Liver (tissue), 9 donors: ENCODE data around the gene KIAA1755. TPM values are rescaled to one million over a fixed set of nuclear protein-coding genes. Genes with fewer than 3 reads are reported as not detected.
"Not testable (repeated sequence)": the region's sequence is repeated elsewhere in the genome, so short reads cannot be mapped to it uniquely, and the experiment has no call there.

Source experiments
- DNase-seq: peaks from one replicate; pipeline ENCODE4 v3.0.0-alpha.2; 2017; ENCODE audit warnings: low spot score
- H3K27ac ChIP-seq, 2 donors: one replicate each; pipeline ENCODE4 v1.7.0; 2013; ENCODE audit warnings: inconsistent platforms in 2 of 2, low read length in 2 of 2, control low read depth in 1 of 2, low read depth in 1 of 2, mild to moderate bottlenecking in 1 of 2
- H3K27me3 ChIP-seq, 4 donors: one replicate each; pipeline versions ENCODE4 v1.6.1 to v1.7.0; 2013; ENCODE audit warnings: low read length in 3 of 4, inconsistent platforms in 1 of 4, mild to moderate bottlenecking in 1 of 4, moderate library complexity in 1 of 4; ENCODE audit not compliant: control insufficient read depth in 4 of 4, insufficient read depth in 4 of 4
- H3K36me3 ChIP-seq, 4 donors: one replicate each; pipeline versions ENCODE4 v1.6.1 to v1.7.0; 2013; ENCODE audit warnings: low read length in 3 of 4, mild to moderate bottlenecking in 3 of 4, low read depth in 1 of 4, moderate library complexity in 1 of 4; ENCODE audit not compliant: control insufficient read depth in 4 of 4, insufficient read depth in 3 of 4
- H3K4me1 ChIP-seq, 4 donors: one replicate each; pipeline versions ENCODE4 v1.6.1 to v1.7.0; 2013; ENCODE audit warnings: low read length in 3 of 4, mild to moderate bottlenecking in 3 of 4, moderate library complexity in 1 of 4; ENCODE audit not compliant: control insufficient read depth in 4 of 4, insufficient read depth in 4 of 4
- H3K4me3 ChIP-seq, 3 donors: one replicate each; pipeline versions ENCODE4 v1.6.1 to v1.7.0; 2013; ENCODE audit warnings: low read length in 3 of 3, control low read depth in 1 of 3, low read depth in 1 of 3, mild to moderate bottlenecking in 1 of 3
- H3K9ac ChIP-seq, 2 donors: one replicate each; pipeline ENCODE4 v1.7.0; 2013; ENCODE audit warnings: low read length in 2 of 2, mild to moderate bottlenecking in 2 of 2, moderate library complexity in 2 of 2, control low read depth in 1 of 2, low read depth in 1 of 2
- H3K9me3 ChIP-seq, 4 donors: one replicate each; pipeline versions ENCODE4 v1.6.1 to v1.7.0; 2013; ENCODE audit warnings: low read length in 3 of 4; ENCODE audit not compliant: control insufficient read depth in 4 of 4
- FOXA1 ChIP-seq: IDR thresholded peaks from 2 replicates; pipeline ENCODE4 v1.6.1; 2016; ENCODE audit warnings: antibody characterized with exemption
- FOXA2 ChIP-seq: IDR thresholded peaks from 2 replicates; pipeline ENCODE4 v1.6.1; 2016; ENCODE audit warnings: antibody characterized with exemption
- HNF4A ChIP-seq, 2 donors: conservative IDR thresholded peaks; 2 replicates each; pipeline ENCODE4 v1.6.1; 2016; ENCODE audit warnings: antibody characterized with exemption in 2 of 2, mild to moderate bottlenecking in 2 of 2
- HNF4G ChIP-seq: IDR thresholded peaks from 2 replicates; pipeline ENCODE4 v1.6.1; 2016; ENCODE audit warnings: antibody characterized with exemption
- NR2F2 ChIP-seq: IDR thresholded peaks from 2 replicates; pipeline ENCODE4 v1.6.1; 2016; ENCODE audit warnings: antibody characterized with exemption
- RAD21 ChIP-seq, 2 donors: IDR thresholded peaks; 2 replicates each; pipeline ENCODE4 v1.6.1; 2016; ENCODE audit warnings: antibody characterized with exemption in 2 of 2, mild to moderate bottlenecking in 2 of 2
- RXRA ChIP-seq, 2 donors: IDR thresholded peaks; 2 replicates each; pipeline ENCODE4 v1.6.1; 2017 to 2018; ENCODE audit warnings: antibody characterized with exemption in 2 of 2, mild to moderate bottlenecking in 1 of 2
- SP1 ChIP-seq: IDR thresholded peaks from 2 replicates; pipeline ENCODE4 v1.6.1; 2018; ENCODE audit warnings: antibody characterized with exemption, mild to moderate bottlenecking
- TAF1 ChIP-seq: conservative IDR thresholded peaks from 2 replicates; pipeline ENCODE4 v1.6.1; 2016; ENCODE audit warnings: antibody characterized with exemption, mild to moderate bottlenecking
- WGBS: extraction: QIAGEN DNeasy Blood & Tissue Kit; methylation state at CpG from one replicate; pipeline ENCODE4 v1.1.7; 2013; 5-methylcytosine and 5-hydroxymethylcytosine counted together
- polyA plus RNA-seq, 2 donors: library from polyadenylated mRNA; stranded (reverse) in 1 of 2; unstranded in 1 of 2; fragments of 200-250 nt in 1 of 2; fragments of >200 nt in 1 of 2; fragmentation: Nextera tagmentation in 1 of 2; extraction: Ambion mirVana in 1 of 2; gene quantifications; one replicate each; pipeline versions ENCODE4 v1.2.1 to v1.2.3, GENCODE V29; 2013 to 2015
- total RNA-seq, 2 donors: library from RNA; depleted of rRNA; stranded (reverse); fragments of >200 nt; gene quantifications; one replicate each; pipeline ENCODE4 v1.2.3, GENCODE V29; 2014
- TF ChIP-seq, protein P1 (sequence below): IDR thresholded peaks from 2 replicates; pipeline ENCODE4 v1.6.1; 2016; ENCODE audit warnings: antibody characterized with exemption, mild to moderate bottlenecking
- TF ChIP-seq, protein P2 (sequence below): fragments of 150-350 bp; IDR thresholded peaks from 2 replicates; pipeline ENCODE4 v1.5.1; 2017; ENCODE audit warnings: improper control_type of control experiment, low read depth, low read length; ENCODE audit not compliant: missing input control
- donor health status: healthy.
- donor health status: healthy.
- donor health status: healthy.
- donor health status: healthy.
- donor health status: healthy.

Gene KIAA1755
- total and polyA plus RNA-seq, 4 donors = 0.09 to 1.4 (median 0.81) TPM

DNA sequence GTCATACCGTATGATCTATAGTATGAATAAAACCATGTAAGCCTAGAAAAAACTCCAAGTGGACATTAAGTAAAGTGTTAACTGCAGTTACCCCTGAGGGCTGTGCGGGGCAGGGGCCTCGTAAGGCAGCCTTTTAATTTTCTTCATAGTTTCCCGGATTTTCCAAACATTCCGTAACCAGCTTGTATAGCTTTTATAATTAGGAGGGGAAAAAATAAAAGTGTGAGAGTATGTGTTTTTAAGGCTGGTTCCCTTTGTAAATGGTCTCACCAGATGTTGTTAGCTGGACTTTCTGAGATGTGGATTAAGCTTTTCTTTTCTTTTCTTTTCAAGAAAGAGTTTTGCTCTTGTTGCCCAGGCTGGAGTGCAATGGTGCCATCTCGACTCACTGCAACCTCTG lies 7.0 kb downstream of the KIAA1755 start:
- 91% methylated on average over 6 of the region's 6 CpGs for WGBS
- no peaks in the 10 kb centered on the region for H3K27me3 ChIP-seq
- H3K36me3 ChIP-seq = no peaks in the 10 kb centered on the region
- H3K27ac ChIP-seq = no peak overlapping the region
- no peak for DNase-seq
- TF ChIP-seq RXRA (IDR thresholded peaks at IDR 0.05) = no peak
- no peak for TF ChIP-seq SP1
- TF ChIP-seq HNF4G = no peak
- no peak for TF ChIP-seq FOXA1
- TF ChIP-seq NR2F2 = no peak
- no peak for TF ChIP-seq HNF4A (conservative IDR thresholded peaks at IDR 0.05)
- TF ChIP-seq, protein P1, sequence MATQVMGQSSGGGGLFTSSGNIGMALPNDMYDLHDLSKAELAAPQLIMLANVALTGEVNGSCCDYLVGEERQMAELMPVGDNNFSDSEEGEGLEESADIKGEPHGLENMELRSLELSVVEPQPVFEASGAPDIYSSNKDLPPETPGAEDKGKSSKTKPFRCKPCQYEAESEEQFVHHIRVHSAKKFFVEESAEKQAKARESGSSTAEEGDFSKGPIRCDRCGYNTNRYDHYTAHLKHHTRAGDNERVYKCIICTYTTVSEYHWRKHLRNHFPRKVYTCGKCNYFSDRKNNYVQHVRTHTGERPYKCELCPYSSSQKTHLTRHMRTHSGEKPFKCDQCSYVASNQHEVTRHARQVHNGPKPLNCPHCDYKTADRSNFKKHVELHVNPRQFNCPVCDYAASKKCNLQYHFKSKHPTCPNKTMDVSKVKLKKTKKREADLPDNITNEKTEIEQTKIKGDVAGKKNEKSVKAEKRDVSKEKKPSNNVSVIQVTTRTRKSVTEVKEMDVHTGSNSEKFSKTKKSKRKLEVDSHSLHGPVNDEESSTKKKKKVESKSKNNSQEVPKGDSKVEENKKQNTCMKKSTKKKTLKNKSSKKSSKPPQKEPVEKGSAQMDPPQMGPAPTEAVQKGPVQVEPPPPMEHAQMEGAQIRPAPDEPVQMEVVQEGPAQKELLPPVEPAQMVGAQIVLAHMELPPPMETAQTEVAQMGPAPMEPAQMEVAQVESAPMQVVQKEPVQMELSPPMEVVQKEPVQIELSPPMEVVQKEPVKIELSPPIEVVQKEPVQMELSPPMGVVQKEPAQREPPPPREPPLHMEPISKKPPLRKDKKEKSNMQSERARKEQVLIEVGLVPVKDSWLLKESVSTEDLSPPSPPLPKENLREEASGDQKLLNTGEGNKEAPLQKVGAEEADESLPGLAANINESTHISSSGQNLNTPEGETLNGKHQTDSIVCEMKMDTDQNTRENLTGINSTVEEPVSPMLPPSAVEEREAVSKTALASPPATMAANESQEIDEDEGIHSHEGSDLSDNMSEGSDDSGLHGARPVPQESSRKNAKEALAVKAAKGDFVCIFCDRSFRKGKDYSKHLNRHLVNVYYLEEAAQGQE = no peak
- TF ChIP-seq TAF1 = no peak
- no peak for TF ChIP-seq RAD21 (IDR thresholded peaks at IDR 0.05)
- no peaks in the 10 kb centered on the region for H3K4me1 ChIP-seq
- no peak overlapping the region for H3K9ac ChIP-seq
- H3K9me3 ChIP-seq = no peaks in the 10 kb centered on the region
- H3K4me3 ChIP-seq = no peak overlapping the region

DNA sequence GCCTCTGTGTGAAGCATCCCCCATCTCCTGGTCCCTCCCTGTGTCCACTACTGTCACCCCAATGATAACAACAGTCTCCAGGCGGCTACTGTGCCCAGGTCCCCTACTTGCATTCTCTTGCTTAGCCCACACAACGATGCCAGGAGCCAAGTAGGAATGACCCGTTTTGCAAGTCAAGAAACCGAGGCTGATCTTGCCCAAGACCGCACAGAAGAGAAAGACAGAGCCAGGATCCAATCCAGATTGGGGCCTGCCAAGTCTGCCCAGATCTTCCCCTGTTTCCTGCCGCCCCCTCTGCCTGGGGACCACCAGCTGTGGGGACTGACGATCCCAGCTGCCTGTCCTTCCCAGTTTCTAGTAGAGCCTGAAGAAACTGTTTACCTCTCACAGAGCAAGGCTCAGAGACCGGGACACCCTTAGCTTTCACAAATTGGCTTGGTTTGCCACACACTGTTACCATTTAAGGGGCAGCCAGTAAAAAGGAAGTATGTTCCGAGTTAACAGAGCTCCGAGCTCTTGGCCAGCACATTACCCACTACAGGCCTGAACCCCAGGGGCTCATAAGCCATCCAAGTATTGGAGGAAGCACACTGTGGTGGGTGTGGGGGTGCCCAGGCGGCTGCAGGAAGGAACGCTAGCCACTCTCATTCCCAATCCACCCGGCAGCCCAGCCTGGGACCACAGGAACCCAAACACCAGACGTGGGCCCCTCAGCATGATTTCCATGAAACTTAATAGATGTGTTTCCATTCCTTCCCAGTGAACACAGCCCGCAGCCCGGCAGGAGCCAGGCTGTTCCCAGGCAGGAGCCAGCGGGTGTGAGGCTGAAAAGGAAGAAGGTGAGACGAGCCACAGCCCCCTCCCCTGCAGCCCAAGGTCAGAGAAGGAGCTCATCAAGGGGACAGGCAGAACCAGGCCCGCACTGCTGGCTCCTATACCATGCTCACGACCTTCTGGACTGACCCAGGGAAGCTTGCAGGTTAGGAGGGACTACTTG lies 7.9 kb downstream of the KIAA1755 start:
- H3K27ac ChIP-seq = no peak overlapping the region
- WGBS = 79% methylated on average over 20 of the region's 20 CpGs
- no peak overlapping the region for H3K9ac ChIP-seq
- DNase-seq = no peak
- H3K27me3 ChIP-seq = no peaks in the 10 kb centered on the region
- no peaks in the 10 kb centered on the region for H3K4me1 ChIP-seq
- no peaks in the 10 kb centered on the region for H3K36me3 ChIP-seq
- no peaks in the 10 kb centered on the region for H3K9me3 ChIP-seq
- TF ChIP-seq, protein P2, sequence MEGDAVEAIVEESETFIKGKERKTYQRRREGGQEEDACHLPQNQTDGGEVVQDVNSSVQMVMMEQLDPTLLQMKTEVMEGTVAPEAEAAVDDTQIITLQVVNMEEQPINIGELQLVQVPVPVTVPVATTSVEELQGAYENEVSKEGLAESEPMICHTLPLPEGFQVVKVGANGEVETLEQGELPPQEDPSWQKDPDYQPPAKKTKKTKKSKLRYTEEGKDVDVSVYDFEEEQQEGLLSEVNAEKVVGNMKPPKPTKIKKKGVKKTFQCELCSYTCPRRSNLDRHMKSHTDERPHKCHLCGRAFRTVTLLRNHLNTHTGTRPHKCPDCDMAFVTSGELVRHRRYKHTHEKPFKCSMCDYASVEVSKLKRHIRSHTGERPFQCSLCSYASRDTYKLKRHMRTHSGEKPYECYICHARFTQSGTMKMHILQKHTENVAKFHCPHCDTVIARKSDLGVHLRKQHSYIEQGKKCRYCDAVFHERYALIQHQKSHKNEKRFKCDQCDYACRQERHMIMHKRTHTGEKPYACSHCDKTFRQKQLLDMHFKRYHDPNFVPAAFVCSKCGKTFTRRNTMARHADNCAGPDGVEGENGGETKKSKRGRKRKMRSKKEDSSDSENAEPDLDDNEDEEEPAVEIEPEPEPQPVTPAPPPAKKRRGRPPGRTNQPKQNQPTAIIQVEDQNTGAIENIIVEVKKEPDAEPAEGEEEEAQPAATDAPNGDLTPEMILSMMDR = no peak
- TF ChIP-seq FOXA1 (no peak), SP1 (no peak), RAD21 (IDR thresholded peaks at IDR 0.05) (no peak), FOXA2 (no peak)
- TF ChIP-seq, protein P1 = no peak
- H3K4me3 ChIP-seq = no peak overlapping the region

DNA sequence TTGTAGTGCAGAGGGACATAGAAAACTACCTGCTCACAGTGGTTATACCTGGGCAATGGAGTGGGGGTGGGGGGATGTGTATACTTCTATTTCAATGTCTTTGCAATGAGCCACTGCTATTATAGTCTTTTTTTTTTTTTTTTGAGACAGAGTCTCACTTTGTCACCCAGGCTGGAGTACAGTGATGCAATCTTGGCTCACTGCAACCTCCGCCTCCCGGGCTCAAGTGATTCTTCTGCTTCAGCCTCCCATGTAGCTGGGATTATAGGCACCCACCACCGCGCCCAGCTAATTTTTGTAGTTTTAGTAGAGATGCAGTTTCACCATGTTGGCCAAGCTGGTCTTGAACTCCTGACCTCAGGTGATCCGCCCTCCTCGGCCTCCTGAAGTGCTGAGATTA lies 9.1 kb downstream of the KIAA1755 start:
- not testable (repeated sequence) for H3K9me3 ChIP-seq, H3K36me3 ChIP-seq, DNase-seq, H3K4me1 ChIP-seq, H3K9ac ChIP-seq, H3K27ac ChIP-seq, H3K4me3 ChIP-seq, H3K27me3 ChIP-seq
- WGBS = 83% methylated on average over 6 of the region's 6 CpGs
